Breast epithelium (tissue), 4 donors: ENCODE measurements around the gene PELI2. TPM values are rescaled to one million over a fixed set of nuclear protein-coding genes. Genes with fewer than 3 reads are reported as not detected.

Source experiments
- DNase-seq, 2 donors: peaks; one replicate each; pipeline ENCODE4 v3.0.0-alpha.2; 2019; ENCODE audit warnings: low spot score in 2 of 2
- H3K27ac ChIP-seq, 2 donors: fragments of 200-600 bp; sonication (generic) in 1 of 2; one replicate each; pipeline ENCODE4 v1.5.1; 2016 to 2019; ENCODE audit warnings: mild to moderate bottlenecking in 1 of 2
- H3K27me3 ChIP-seq, 2 donors: fragments of 200-600 bp; sonication (generic) in 1 of 2; one replicate each; pipeline versions ENCODE4 v1.5.1 to v1.6.0; 2017 to 2019; ENCODE audit warnings: control low read depth in 1 of 2, mild to moderate bottlenecking in 1 of 2
- H3K36me3 ChIP-seq: fragments of 200-600 bp; one replicate; pipeline ENCODE4 v1.5.1; 2019
- H3K4me1 ChIP-seq, 2 donors: fragments of 200-600 bp; sonication (generic); one replicate each; pipeline ENCODE4 v1.5.1; 2016 to 2019; ENCODE audit warnings: control low read depth in 1 of 2
- H3K4me3 ChIP-seq, 3 donors: fragments of 200-600 bp; sonication (generic); 1 replicate in 2 of 3; 2 replicates in 1 of 3; pipeline ENCODE4 v1.5.1; 2016 to 2019; ENCODE audit warnings: mild to moderate bottlenecking in 3 of 3, moderate library complexity in 2 of 3
- H3K9me3 ChIP-seq, 2 donors: fragments of 200-600 bp; sonication (generic) in 1 of 2; one replicate each; pipeline ENCODE4 v1.5.1; 2016 to 2019; ENCODE audit warnings: control low read depth in 1 of 2
- CTCF ChIP-seq, 3 donors: fragments of 450-650 bp; IDR thresholded peaks; one replicate each; pipeline ENCODE4 v1.5.1; 2016 to 2017; ENCODE audit warnings: antibody characterized with exemption in 3 of 3, mild to moderate bottlenecking in 3 of 3, moderate library complexity in 3 of 3
- POLR2A ChIP-seq: fragments of 450-650 bp; IDR thresholded peaks from one replicate; pipeline ENCODE4 v1.6.1; 2016; ENCODE audit warnings: antibody characterized with exemption, mild to moderate bottlenecking, moderate library complexity
- POLR2AphosphoS5 ChIP-seq, 3 donors: sonication (generic); formaldehyde crosslinking; IDR thresholded peaks; one replicate each; pipeline ENCODE4 v1.6.1; 2017; ENCODE audit warnings: antibody characterized with exemption in 3 of 3
- intact Hi-C: fragments of 100-400 bp; cut with DNase I; formaldehyde crosslinking; loops from one replicate; pipeline ENCODE4 v1.15.1; 2023; ENCODE audit warnings: low total_unique reads
- total RNA-seq, 3 donors: library from RNA; depleted of rRNA; stranded (reverse); fragments of >200 nt; gene quantifications; one replicate each; pipeline ENCODE4 v1.1.0, GENCODE V29; 2016

Gene PELI2
- total RNA-seq, 3 donors from 2014 or later, result 11.5 to 24.1 (median 16.2) TPM

DNA sequence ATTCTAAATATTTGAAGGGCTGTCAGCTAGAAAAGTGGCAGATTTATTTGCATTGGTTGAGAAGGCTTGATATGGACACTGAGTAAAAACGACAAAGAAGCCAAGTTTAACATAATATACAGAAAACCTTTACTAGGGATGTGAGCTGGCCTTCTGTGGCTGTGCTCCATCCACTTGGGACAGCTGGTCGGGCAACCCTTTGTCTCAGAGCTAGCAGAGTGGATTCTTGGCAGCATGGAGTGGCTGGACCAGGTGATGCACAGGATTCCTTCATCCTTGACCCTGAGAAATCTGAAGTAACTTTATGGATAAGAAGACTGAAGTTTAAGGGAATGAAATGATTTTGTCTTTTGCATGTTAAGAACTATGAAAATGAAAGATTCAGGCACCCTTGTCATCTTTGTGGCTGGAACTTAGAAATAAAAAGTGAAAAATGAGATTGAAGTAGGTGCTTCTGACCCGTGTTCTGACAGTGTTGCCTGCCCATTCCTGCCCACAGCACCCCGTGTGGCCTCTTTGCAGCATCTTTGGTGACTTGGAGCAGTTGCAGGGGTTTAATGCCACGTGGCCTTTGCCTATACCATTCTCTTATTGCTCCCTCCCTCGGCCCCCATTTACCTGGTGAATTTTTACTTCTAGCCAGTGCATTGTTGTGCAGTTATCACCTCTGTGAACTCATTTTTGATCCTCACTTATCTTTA, 32.6 kb downstream of the PELI2 start:
- H3K4me1 ChIP-seq, result no peaks in the 10 kb centered on the region
- H3K27ac ChIP-seq, result no peak overlapping the region
- no peaks in the 10 kb centered on the region for H3K27me3 ChIP-seq
- TF ChIP-seq POLR2AphosphoS5 (IDR thresholded peaks at IDR 0.05) (no peak), POLR2A (no peak), CTCF (IDR thresholded peaks at IDR 0.05) (no peak)
- no peaks in the 10 kb centered on the region for H3K36me3 ChIP-seq
- intact Hi-C loops, result no loop called here
- no peak for DNase-seq
- H3K9me3 ChIP-seq, result no peaks in the 10 kb centered on the region
- no peak overlapping the region for H3K4me3 ChIP-seq

GRCh38 chr14:56152221-56152620, 34.0 kb downstream of the PELI2 start:
- H3K4me3 ChIP-seq, result no peak overlapping the region
- H3K27me3 ChIP-seq, result no peaks in the 10 kb centered on the region
- no peak for TF ChIP-seq POLR2A
- no peak for TF ChIP-seq CTCF (IDR thresholded peaks at IDR 0.05)
- no peak for TF ChIP-seq POLR2AphosphoS5 (IDR thresholded peaks at IDR 0.05)
- no peaks in the 10 kb centered on the region for H3K4me1 ChIP-seq
- no peak overlapping the region for H3K27ac ChIP-seq
- no peak for DNase-seq
- H3K9me3 ChIP-seq, result no peaks in the 10 kb centered on the region
- intact Hi-C loops, result no loop called here
- H3K36me3 ChIP-seq, result no peaks in the 10 kb centered on the region

DNA sequence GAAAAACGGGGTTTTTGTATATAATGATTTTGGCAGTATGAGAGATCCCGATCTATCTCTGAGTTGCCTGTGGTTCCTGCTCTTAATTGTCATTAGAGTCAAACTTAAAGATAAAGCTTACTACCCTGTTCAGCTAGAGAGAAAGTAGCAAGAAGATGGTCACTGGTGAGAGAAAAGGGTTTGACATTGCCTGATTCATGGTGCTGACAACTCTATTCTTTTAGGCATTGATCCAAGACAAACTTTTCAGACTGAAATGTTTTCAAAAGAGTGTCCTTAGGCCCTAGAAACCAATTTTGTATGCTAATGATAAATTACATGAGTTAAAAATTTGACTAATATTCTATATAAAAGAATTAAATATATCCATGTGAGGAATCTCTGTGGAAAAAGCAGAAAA, 35.1 kb downstream of the PELI2 start:
- DNase-seq, result no peak
- H3K27ac ChIP-seq, result no peak overlapping the region
- H3K27me3 ChIP-seq, result no peaks in the 10 kb centered on the region
- H3K9me3 ChIP-seq, result no peaks in the 10 kb centered on the region
- no peaks in the 10 kb centered on the region for H3K4me1 ChIP-seq
- TF ChIP-seq POLR2AphosphoS5 (IDR thresholded peaks at IDR 0.05) (no peak), POLR2A (no peak), CTCF (IDR thresholded peaks at IDR 0.05) (no peak)
- no peak overlapping the region for H3K4me3 ChIP-seq
- no peaks in the 10 kb centered on the region for H3K36me3 ChIP-seq
- intact Hi-C loops, result no loop called here

- Histone ChIP-seq H3K9me3 (no peaks in the 10 kb centered on the region), H3K36me3 (no peaks in the 10 kb centered on the region), H3K4me1 (no peaks in the 10 kb centered on the region), H3K27me3 (no peaks in the 10 kb centered on the region), H3K4me3 (no peak overlapping the region), H3K27ac (no peak overlapping the region)
- intact Hi-C loops, result no loop called here
- no peak for TF ChIP-seq POLR2A
- no peak for TF ChIP-seq CTCF (IDR thresholded peaks at IDR 0.05)
- TF ChIP-seq POLR2AphosphoS5 (IDR thresholded peaks at IDR 0.05), result no peak
- no peak for DNase-seq
Observed at GRCh38 chr14:56154321-56154720, 36.1 kb downstream of the PELI2 start.

DNA sequence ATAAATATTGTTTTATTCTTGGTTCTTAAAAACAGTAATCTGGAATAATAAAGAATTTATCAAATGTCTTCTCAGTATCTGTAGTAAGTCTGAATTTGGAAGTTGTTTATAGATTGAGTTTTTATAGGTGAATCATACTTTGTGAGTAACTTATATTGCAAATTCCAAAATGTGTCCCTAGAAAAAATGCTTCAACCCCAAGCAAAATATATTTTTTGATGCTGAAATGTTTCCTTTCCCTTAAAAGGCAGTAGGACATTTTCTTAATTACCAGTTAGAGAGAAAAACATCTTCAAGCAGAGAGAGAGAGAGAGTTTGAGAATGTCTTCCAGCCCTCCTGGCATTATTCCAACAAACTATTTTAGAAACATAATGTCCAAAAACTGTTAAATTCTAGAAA, 37.9 kb downstream of the PELI2 start:
- intact Hi-C loops, result no loop called here
- no peak overlapping the region for H3K4me3 ChIP-seq
- TF ChIP-seq CTCF (IDR thresholded peaks at IDR 0.05) (no peak), POLR2A (no peak), POLR2AphosphoS5 (IDR thresholded peaks at IDR 0.05) (no peak)
- no peaks in the 10 kb centered on the region for H3K27me3 ChIP-seq
- H3K27ac ChIP-seq, result no peak overlapping the region
- no peak for DNase-seq
- no peaks in the 10 kb centered on the region for H3K9me3 ChIP-seq
- H3K4me1 ChIP-seq, result no peaks in the 10 kb centered on the region
- H3K36me3 ChIP-seq, result no peaks in the 10 kb centered on the region
